GM12892 (cell line): ENCODE results near the gene TTC28.

Experiments used
- DNase-seq: peaks from one replicate; pipeline ENCODE4 v3.0.0; 2011; ENCODE audit not compliant: insufficient read length
- FAIRE-seq: peaks from 2 replicates; lab custom pipeline; 2011; peaks lifted over from hg19 to GRCh38; lab: Jason Lieb, UNC
- POLR2A ChIP-seq: IDR thresholded peaks from 2 replicates; pipeline ENCODE4 v1.6.1; 2011; ENCODE audit warnings: low read depth, low read length, control low read depth
- POLR2AphosphoS5 ChIP-seq: IDR thresholded peaks from 2 replicates; pipeline ENCODE4 v1.6.1; 2011; ENCODE audit warnings: low read depth, low read length, control low read depth
- TAF1 ChIP-seq: IDR thresholded peaks from 2 replicates; pipeline ENCODE4 v1.6.1; 2011; ENCODE audit warnings: low read depth, mild to moderate bottlenecking, control low read depth, low read length, borderline replicate concordance

The TTC28 gene

GRCh38 chr22:28658448-28658847 is 21.2 kb downstream of the TTC28 start:
- DNase-seq (no peak), FAIRE-seq (no peak)
- TF ChIP-seq POLR2A, result no peak
- TF ChIP-seq POLR2AphosphoS5, result no peak
- no peak for TF ChIP-seq TAF1

DNA sequence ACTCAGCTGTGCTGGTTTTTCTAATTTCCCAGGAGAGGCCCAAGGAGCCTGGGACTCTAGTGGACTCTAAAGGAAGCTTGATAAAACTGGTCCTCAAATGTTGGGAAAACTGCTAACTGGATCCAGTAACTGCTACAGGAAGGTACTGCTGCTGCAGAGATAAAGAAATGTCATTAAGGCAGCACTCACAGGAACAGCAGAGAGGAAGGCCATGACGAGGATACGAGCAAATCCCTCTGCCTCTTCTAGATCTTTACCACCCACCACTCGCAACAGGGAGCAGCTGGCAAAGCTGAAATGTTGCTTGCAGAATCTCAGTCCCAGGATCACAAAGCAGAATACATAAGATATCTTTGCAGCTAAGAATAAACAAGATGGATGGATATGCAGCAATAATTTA is 23.5 kb downstream of the TTC28 start:
- no peak for TF ChIP-seq POLR2AphosphoS5
- no peak for TF ChIP-seq TAF1
- no peak for TF ChIP-seq POLR2A
- FAIRE-seq (no peak), DNase-seq (no peak)

DNA sequence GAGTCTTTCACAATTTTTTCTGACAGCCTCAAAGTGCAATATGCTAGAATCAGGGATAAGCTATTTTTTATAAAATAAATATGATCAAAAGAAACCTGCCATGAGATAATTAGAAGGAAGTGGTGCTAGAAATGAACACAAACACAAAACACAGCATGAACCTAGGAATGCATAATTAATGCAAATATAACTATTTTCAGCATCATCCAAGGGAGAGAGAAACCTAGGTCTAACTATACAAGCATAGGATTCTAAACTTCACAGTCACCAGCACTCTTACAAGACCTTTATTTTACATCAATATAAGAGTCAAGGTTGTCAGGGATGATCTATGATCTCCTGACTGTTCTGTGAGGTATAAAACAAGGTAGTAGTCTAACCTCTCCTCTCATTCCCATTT is 29.2 kb downstream of the TTC28 start:
- FAIRE-seq, result no peak
- no peak for DNase-seq
- TF ChIP-seq POLR2A (no peak), TAF1 (no peak), POLR2AphosphoS5 (no peak)

- no peak for TF ChIP-seq TAF1
- no peak for TF ChIP-seq POLR2A
- no peak for TF ChIP-seq POLR2AphosphoS5
- FAIRE-seq (no peak), DNase-seq (no peak)
Measured at GRCh38 chr22:28648792-28649191, 30.8 kb downstream of the TTC28 start.

DNA sequence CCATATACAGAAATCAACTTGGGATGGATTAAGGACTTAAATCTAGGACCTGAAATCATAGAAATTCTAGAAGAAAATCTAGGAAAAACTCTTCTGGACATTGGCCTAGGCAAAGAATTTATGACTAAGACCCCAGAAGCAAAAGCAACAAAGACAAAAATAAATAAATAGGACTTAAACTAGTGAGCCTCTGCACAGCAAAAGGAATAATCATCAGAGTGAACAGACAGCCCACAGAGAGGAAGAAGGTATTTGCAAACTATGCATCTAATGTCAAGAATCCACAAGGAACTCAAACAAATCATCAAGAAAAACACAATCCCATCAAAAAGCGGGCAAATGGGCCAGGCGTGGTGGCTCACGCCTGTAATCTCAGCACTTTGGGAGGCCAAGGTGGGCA is 32.4 kb downstream of the TTC28 start:
- FAIRE-seq (no peak), DNase-seq (no peak)
- TF ChIP-seq POLR2A (no peak), POLR2AphosphoS5 (no peak), TAF1 (no peak)

GRCh38 chr22:28639321-28639720 is 40.3 kb downstream of the TTC28 start:
- DNase-seq (no peak), FAIRE-seq (no peak)
- no peak for TF ChIP-seq TAF1
- no peak for TF ChIP-seq POLR2AphosphoS5
- no peak for TF ChIP-seq POLR2A

GRCh38 chr22:28637225-28637624 is 42.4 kb downstream of the TTC28 start:
- TF ChIP-seq POLR2AphosphoS5, result no peak
- no peak for TF ChIP-seq TAF1
- no peak for TF ChIP-seq POLR2A
- FAIRE-seq (no peak), DNase-seq (no peak)

GRCh38 chr22:28630177-28630574 is 49.5 kb downstream of the TTC28 start:
- no peak for DNase-seq
- no peak for FAIRE-seq
- no peak for TF ChIP-seq POLR2AphosphoS5
- no peak for TF ChIP-seq TAF1
- TF ChIP-seq POLR2A, result no peak

DNA sequence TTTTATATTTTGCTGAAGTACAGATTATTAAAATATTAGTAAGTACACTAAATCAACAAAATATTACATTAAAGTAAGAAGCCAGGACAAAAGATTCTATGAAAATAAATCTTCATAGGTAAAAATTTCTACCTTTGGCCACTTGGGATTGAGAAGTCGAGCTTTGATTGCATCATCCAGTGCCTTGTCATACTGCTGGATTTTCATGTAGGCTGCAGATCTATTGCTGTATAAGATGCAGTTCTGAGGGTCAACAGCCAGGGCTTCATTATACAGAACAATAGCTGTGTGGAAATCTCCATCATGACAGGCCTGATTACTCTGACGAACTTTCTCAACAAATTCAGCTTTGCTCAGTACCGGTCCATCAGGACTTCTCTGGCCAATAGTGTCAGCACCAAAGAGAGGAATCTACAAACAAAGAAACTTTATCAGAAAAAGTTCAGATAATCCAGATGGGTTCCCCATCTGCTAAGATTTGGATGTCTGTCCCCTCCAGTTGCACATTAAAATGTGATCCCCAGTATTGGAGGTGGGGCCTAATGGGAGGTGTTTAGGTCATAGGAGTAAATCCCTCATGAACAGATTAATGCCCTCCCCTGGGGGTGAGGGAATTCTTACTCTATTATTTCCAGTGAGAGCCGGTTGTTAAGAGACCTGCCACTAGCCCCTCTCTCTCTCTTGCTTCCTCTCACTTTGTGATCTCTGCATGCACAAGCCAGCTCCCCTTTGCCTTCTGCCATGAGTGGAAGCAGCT is 50.0 kb downstream of the TTC28 start:
- no peak for TF ChIP-seq POLR2A
- TF ChIP-seq TAF1, result no peak
- no peak for TF ChIP-seq POLR2AphosphoS5
- DNase-seq (no peak), FAIRE-seq (no peak)

DNA sequence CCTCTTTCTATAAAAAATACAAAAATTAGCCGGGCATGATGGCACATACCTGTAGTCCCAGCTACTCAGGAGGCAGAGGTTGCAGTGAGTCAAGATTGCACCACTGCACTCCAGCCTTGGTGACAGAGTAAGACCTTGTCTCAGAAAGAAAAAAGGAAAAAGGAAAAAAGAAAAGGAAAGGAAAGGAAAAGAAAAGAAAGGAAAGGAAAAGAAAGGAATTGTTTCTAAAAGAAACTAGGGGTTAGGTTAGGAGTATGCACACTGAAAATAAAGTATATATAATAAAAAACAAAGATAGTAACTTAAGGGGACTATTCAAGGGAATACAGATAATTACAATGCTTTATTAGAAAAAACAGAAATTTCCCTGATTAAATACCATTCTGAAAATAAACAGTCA is 50.9 kb downstream of the TTC28 start:
- FAIRE-seq, result no peak
- no peak for TF ChIP-seq POLR2A
- TF ChIP-seq TAF1, result no peak
- TF ChIP-seq POLR2AphosphoS5, result no peak
- no peak for DNase-seq

DNA sequence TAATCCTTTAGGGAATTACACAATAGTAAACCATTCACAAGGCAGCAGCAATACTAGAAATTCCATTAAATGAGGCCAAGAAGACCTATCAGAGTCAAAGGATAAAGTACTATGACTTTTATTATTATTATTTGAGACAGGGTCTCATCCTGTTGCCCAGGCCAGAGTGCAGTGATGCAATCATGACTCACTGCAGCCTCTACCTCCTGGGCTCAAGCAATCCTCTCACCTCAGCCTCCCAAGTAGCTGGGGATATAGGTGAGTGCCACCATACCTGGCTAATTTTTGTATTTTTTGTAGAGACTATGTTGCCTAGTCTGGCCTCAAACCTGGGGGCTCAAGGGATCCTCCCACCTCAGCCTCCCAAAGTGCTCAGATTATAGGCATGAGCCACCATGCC is 51.8 kb downstream of the TTC28 start:
- DNase-seq, result no peak
- no peak for FAIRE-seq
- TF ChIP-seq TAF1, result no peak
- TF ChIP-seq POLR2AphosphoS5, result no peak
- no peak for TF ChIP-seq POLR2A

- TF ChIP-seq TAF1 (no peak), POLR2A (no peak), POLR2AphosphoS5 (no peak)
- no peak for DNase-seq
- FAIRE-seq, result no peak
Measured at GRCh38 chr22:28620244-28620922, 59.3 kb downstream of the TTC28 start.
